HepG2 (cell line): Measurements from ENCODE around the gene UBALD1. TPM values are rescaled to one million over a fixed set of nuclear protein-coding genes. Genes with fewer than 3 reads are reported as not detected.
A peak's percentile ranks its signal among the peaks of the same experiment; 100 is the strongest.

Experiments
- ADNP ChIP-seq: sonication (generic); formaldehyde crosslinking; IDR thresholded peaks from 2 replicates; pipeline ENCODE4 v1.4.0; 2020; ENCODE audit warnings: missing genetic modification reagents
- ARID5B ChIP-seq: IDR thresholded peaks from 2 replicates; pipeline ENCODE4 v1.4.0; 2020; ENCODE audit warnings: mild to moderate bottlenecking, missing genetic modification reagents
- EP300 ChIP-seq, 3 experiments: sonication (generic) in 1 of 3; formaldehyde crosslinking in 1 of 3; IDR thresholded peaks; 2 replicates each; pipeline versions ENCODE4 v1.5.1 to v1.6.1; 2011 to 2020; ENCODE audit warnings: low read depth in 2 of 3, low read length in 2 of 3, borderline replicate concordance in 1 of 3, improper control_type of control experiment in 1 of 3, mild to moderate bottlenecking in 1 of 3, missing genetic modification reagents in 1 of 3, moderate library complexity in 1 of 3
- FOSL2 ChIP-seq: sonication (generic); formaldehyde crosslinking; IDR thresholded peaks from 2 replicates; pipeline ENCODE4 v1.4.0; 2020; ENCODE audit warnings: missing genetic modification reagents
- GABPB1 ChIP-seq: IDR thresholded peaks from 2 replicates; pipeline ENCODE4 v1.6.1; 2016; ENCODE audit warnings: mild to moderate bottlenecking, missing genetic modification reagents, moderate library complexity, missing compliant biosample characterization
- NRL ChIP-seq: sonication (generic); formaldehyde crosslinking; IDR thresholded peaks from 2 replicates; pipeline ENCODE4 v1.5.0; 2020; ENCODE audit warnings: missing genetic modification reagents, mild to moderate bottlenecking, moderate library complexity, borderline replicate concordance
- RARA ChIP-seq: IDR thresholded peaks from 2 replicates; pipeline ENCODE4 v1.6.1; 2016; ENCODE audit warnings: missing genetic modification reagents, missing compliant biosample characterization
- REPIN1 ChIP-seq: sonication (generic); formaldehyde crosslinking; IDR thresholded peaks from 2 replicates; pipeline ENCODE4 v1.8.0; 2022; ENCODE audit warnings: missing genetic modification reagents, low read depth, mild to moderate bottlenecking, borderline replicate concordance
- TGIF2 ChIP-seq: IDR thresholded peaks from 2 replicates; pipeline ENCODE4 v1.6.1; 2016; ENCODE audit warnings: control low read depth, missing compliant biosample characterization
- TP53 ChIP-seq: sonication (generic); formaldehyde crosslinking; conservative IDR thresholded peaks from 2 replicates; pipeline ENCODE4 v1.4.0; 2020; ENCODE audit warnings: missing genetic modification reagents
- ZNF264 ChIP-seq: sonication (generic); formaldehyde crosslinking; IDR thresholded peaks from 2 replicates; pipeline ENCODE4 v1.4.0; 2020; ENCODE audit warnings: missing genetic modification reagents
- ZNF614 ChIP-seq: IDR thresholded peaks from 2 replicates; pipeline ENCODE4 v1.6.1; 2018; ENCODE audit warnings: missing biosample characterization, missing genetic modification reagents, inconsistent platforms, borderline replicate concordance
- ZNF615 ChIP-seq: sonication (generic); formaldehyde crosslinking; IDR thresholded peaks from 2 replicates; pipeline ENCODE4 v1.5.0; 2020; ENCODE audit warnings: mild to moderate bottlenecking, missing genetic modification reagents, borderline replicate concordance
- ZNF639 ChIP-seq: conservative IDR thresholded peaks from 2 replicates; pipeline ENCODE4 v1.6.1; 2018; ENCODE audit warnings: missing genetic modification reagents
- ZNF644 ChIP-seq: IDR thresholded peaks from 2 replicates; pipeline ENCODE4 v1.6.1; 2016; ENCODE audit warnings: low read depth
- ZNF687 ChIP-seq: sonication (generic); formaldehyde crosslinking; IDR thresholded peaks from 2 replicates; pipeline ENCODE4 v1.5.1; 2020; ENCODE audit warnings: mild to moderate bottlenecking, missing genetic modification reagents, moderate library complexity
- ZNF790 ChIP-seq: sonication (generic); formaldehyde crosslinking; IDR thresholded peaks from 2 replicates; pipeline ENCODE4 v1.8.0; 2022; ENCODE audit warnings: missing genetic modification reagents, mild to moderate bottlenecking, borderline replicate concordance
- ZNF83 ChIP-seq: sonication (generic); formaldehyde crosslinking; IDR thresholded peaks from 2 replicates; pipeline ENCODE4 v1.4.0; 2020; ENCODE audit warnings: missing genetic modification reagents, mild to moderate bottlenecking, borderline replicate concordance
- ZSCAN12 ChIP-seq: sonication (generic); formaldehyde crosslinking; IDR thresholded peaks from 2 replicates; pipeline ENCODE4 v1.9.0; 2021; ENCODE audit warnings: mild to moderate bottlenecking, missing genetic modification reagents
- polyA plus RNA-seq, 8 experiments: library from polyadenylated mRNA; depleted of rRNA in 3 of 8; stranded (reverse) in 7 of 8; unstranded in 1 of 8; fragments of >200 nt; fragmentation: Illumina TruSeq in 4 of 8; extraction: Trizol in 4 of 8; gene quantifications; 2 replicates each; pipeline versions ENCODE4 v1.2.1 to v1.2.3, GENCODE V29; 2011 to 2016; ENCODE audit warnings: low read depth in 4 of 8, missing spikeins in 1 of 8, mixed read lengths in 1 of 8; ENCODE audit not compliant: insufficient read depth in 1 of 8
- total RNA-seq, 5 experiments: library from RNA; depleted of rRNA; stranded (reverse); fragments of >200 nt; fragmentation: Illumina TruSeq; extraction: Trizol; gene quantifications; 2 replicates each; pipeline ENCODE4 v1.2.3, GENCODE V29; 2016; ENCODE audit warnings: low read depth in 1 of 5

Gene UBALD1
- total and polyA plus RNA-seq, 2 of the 13 experiments (the other 11 are each of a cell fraction or from before 2014, with no cell fraction given) = 6.8 to 12.3 TPM

- TF ChIP-seq FOSL2 (CRISPR knock-in tag) = 0 out of 2 replicates have a peak, but pooled peaks have one; percentile 3
- 0 out of 2 replicates have a peak, but pooled peaks have one; percentile 42 for TF ChIP-seq ADNP (CRISPR knock-in tag)
- TF ChIP-seq ZSCAN12 (CRISPR knock-in tag) = 0 out of 2 replicates have a peak, but pooled peaks have one; percentile 26
- TF ChIP-seq ZNF687 = peak; percentile 81
- TF ChIP-seq TP53 = peak; percentile 88
- no peak for TF ChIP-seq ZNF790 (CRISPR knock-in tag)
- TF ChIP-seq ZNF615 (CRISPR knock-in tag) = no peak
- TF ChIP-seq GABPB1 (CRISPR knock-in tag) = peak; percentile 56; the same call in 1 of the 2 replicates
- TF ChIP-seq ARID5B (CRISPR knock-in tag) = peak; percentile 57
- peak; percentile 49 for TF ChIP-seq RARA (CRISPR knock-in tag)
- peak; percentile 27; the same call in 1 of the 2 replicates for TF ChIP-seq REPIN1 (CRISPR knock-in tag)
- TF ChIP-seq ZNF83 (CRISPR knock-in tag) = 0 out of 2 replicates have a peak, but pooled peaks have one; percentile 33
- TF ChIP-seq ZNF644 = peak; percentile 33; the same call in 1 of the 2 replicates
- TF ChIP-seq EP300 (IDR thresholded peaks at IDR 0.05; ENCODE audit: low read depth in 2 of 2, low read length in 2 of 2) = peak in 1 of 2 experiments; percentile 19; a peak in 1 of 4 replicates
- no peak for TF ChIP-seq EP300 (CRISPR knock-in tag; IDR thresholded peaks at IDR 0.05; ENCODE audit: borderline replicate concordance)
- TF ChIP-seq ZNF614 (CRISPR knock-in tag) = 0 out of 2 replicates have a peak, but pooled peaks have one; percentile 38
- TF ChIP-seq ZNF264 (CRISPR knock-in tag) = peak; percentile 66
- 0 out of 2 replicates have a peak, but pooled peaks have one; percentile 81 for TF ChIP-seq NRL (CRISPR knock-in tag)
- TF ChIP-seq ZNF639 (CRISPR knock-in tag) = no peak
- 0 out of 2 replicates have a peak, but pooled peaks have one; percentile 30 for TF ChIP-seq TGIF2 (CRISPR knock-in tag)
Measured at GRCh38 chr16:4618645-4619418, 4.1 kb upstream of the UBALD1 start (continued).
